MM.1S (cell line): Measurements from ENCODE around the gene DUSP3.

Experiments used
- DNase-seq: peaks from one replicate; pipeline ENCODE4 v3.0.0-alpha.2; 2015
- H2AFZ ChIP-seq: fragments of 300-600 bp; sonication (generic); 2 replicates; pipeline ENCODE4 v1.6.0; 2016; ENCODE audit warnings: antibody characterized with exemption, low read length
- H3F3A ChIP-seq: fragments of 300-600 bp; sonication (generic); 2 replicates; pipeline ENCODE4 v1.6.1; 2016; ENCODE audit warnings: mild to moderate bottlenecking, antibody characterized with exemption, low read length, moderate library complexity, mixed read lengths; ENCODE audit not compliant: insufficient read depth
- H3K27ac ChIP-seq: fragments of 300-600 bp; sonication (generic); 2 replicates; pipeline ENCODE4 v1.5.1; 2016; ENCODE audit warnings: mild to moderate bottlenecking, low read length
- H3K27me3 ChIP-seq: fragments of 300-600 bp; sonication (generic); replicated peaks from 2 replicates; pipeline ENCODE4 v1.6.0; 2016; ENCODE audit warnings: low read length; ENCODE audit not compliant: insufficient read depth
- H3K36me3 ChIP-seq: fragments of 300-600 bp; sonication (generic); replicated peaks from 2 replicates; pipeline ENCODE4 v1.6.1; 2016; ENCODE audit warnings: mild to moderate bottlenecking, low read length, mixed read lengths; ENCODE audit not compliant: insufficient read depth
- H3K4me1 ChIP-seq: fragments of 300-600 bp; sonication (generic); 2 replicates; pipeline ENCODE4 v1.6.1; 2016; ENCODE audit warnings: low read length, mixed read lengths
- H3K4me2 ChIP-seq: fragments of 300-600 bp; sonication (generic); 2 replicates; pipeline ENCODE4 v1.6.0; 2016; ENCODE audit warnings: low read depth, low read length
- H3K4me3 ChIP-seq: fragments of 300-600 bp; sonication (generic); 2 replicates; pipeline ENCODE4 v1.5.1; 2016; ENCODE audit warnings: low read length, mixed read lengths
- H3K79me2 ChIP-seq: fragments of 300-600 bp; sonication (generic); 2 replicates; pipeline ENCODE4 v1.6.1; 2016; ENCODE audit warnings: mixed run types, low read length, mixed read lengths
- H3K9ac ChIP-seq: fragments of 300-600 bp; sonication (generic); 2 replicates; pipeline ENCODE4 v1.6.1; 2016; ENCODE audit warnings: low read length, mixed read lengths
- H3K9me2 ChIP-seq: fragments of 300-600 bp; sonication (generic); replicated peaks from 2 replicates; pipeline ENCODE4 v1.6.1; 2016; ENCODE audit warnings: mild to moderate bottlenecking, low read length, mixed read lengths; ENCODE audit not compliant: insufficient read depth
- H3K9me3 ChIP-seq: fragments of 300-600 bp; sonication (generic); replicated peaks from 2 replicates; pipeline ENCODE4 v1.6.1; 2016; ENCODE audit warnings: mild to moderate bottlenecking, low read length, mixed read lengths; ENCODE audit not compliant: insufficient read depth
- H4K20me1 ChIP-seq: fragments of 300-600 bp; sonication (generic); 2 replicates; pipeline ENCODE4 v1.6.1; 2016; ENCODE audit warnings: mild to moderate bottlenecking, low read length, moderate library complexity, mixed read lengths; ENCODE audit not compliant: insufficient read depth
- EZH2 ChIP-seq: fragments of 300-600 bp; sonication (generic); optimal IDR thresholded peaks from 2 replicates; pipeline ENCODE3; 2017; ENCODE audit warnings: low read depth, mild to moderate bottlenecking, antibody characterized with exemption, low read length, mixed read lengths
- EZH2phosphoT487 ChIP-seq: fragments of 300-600 bp; sonication (generic); IDR thresholded peaks from 2 replicates; pipeline ENCODE4 v1.6.1; 2018; ENCODE audit warnings: antibody characterized with exemption, low read length
- TF ChIP-seq, protein P1 (sequence below): fragments of 300-600 bp; sonication (generic); IDR thresholded peaks from 2 replicates; pipeline ENCODE4 v1.5.1; 2016; ENCODE audit warnings: antibody characterized with exemption, low read length, mixed read lengths

Gene DUSP3

GRCh38 chr17:43770957-43771356, 7.8 kb downstream of the DUSP3 start:
- Histone ChIP-seq H4K20me1 (no peaks in the 10 kb centered on the region), H3K9me2 (no peaks in the 10 kb centered on the region), H3K9ac (no peak overlapping the region), H3F3A (no peaks in the 10 kb centered on the region), H3K27ac (no peak overlapping the region), H3K79me2 (no peaks in the 10 kb centered on the region), H3K4me3 (no peak overlapping the region), H2AFZ (no peak overlapping the region), H3K36me3 (no peaks in the 10 kb centered on the region), H3K4me2 (no peak overlapping the region), H3K9me3 (no peaks in the 10 kb centered on the region), H3K27me3 (peaks cover 4% of the 10 kb centered on the region; the same call in 1 of the 2 replicates), H3K4me1 (peaks cover 13% of the 10 kb centered on the region)
- TF ChIP-seq EZH2phosphoT487 (no peak), EZH2 (no peak)
- TF ChIP-seq, protein P1, sequence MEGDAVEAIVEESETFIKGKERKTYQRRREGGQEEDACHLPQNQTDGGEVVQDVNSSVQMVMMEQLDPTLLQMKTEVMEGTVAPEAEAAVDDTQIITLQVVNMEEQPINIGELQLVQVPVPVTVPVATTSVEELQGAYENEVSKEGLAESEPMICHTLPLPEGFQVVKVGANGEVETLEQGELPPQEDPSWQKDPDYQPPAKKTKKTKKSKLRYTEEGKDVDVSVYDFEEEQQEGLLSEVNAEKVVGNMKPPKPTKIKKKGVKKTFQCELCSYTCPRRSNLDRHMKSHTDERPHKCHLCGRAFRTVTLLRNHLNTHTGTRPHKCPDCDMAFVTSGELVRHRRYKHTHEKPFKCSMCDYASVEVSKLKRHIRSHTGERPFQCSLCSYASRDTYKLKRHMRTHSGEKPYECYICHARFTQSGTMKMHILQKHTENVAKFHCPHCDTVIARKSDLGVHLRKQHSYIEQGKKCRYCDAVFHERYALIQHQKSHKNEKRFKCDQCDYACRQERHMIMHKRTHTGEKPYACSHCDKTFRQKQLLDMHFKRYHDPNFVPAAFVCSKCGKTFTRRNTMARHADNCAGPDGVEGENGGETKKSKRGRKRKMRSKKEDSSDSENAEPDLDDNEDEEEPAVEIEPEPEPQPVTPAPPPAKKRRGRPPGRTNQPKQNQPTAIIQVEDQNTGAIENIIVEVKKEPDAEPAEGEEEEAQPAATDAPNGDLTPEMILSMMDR = no peak
- no peak for DNase-seq

- no peak overlapping the region for H2AFZ ChIP-seq
- peaks cover 9% of the 10 kb centered on the region; the same call in 1 of the 2 replicates for H3K27me3 ChIP-seq
- no peak for DNase-seq
- H3K36me3 ChIP-seq = no peaks in the 10 kb centered on the region
- H3K9ac ChIP-seq = no peak overlapping the region
- H3K9me2 ChIP-seq = no peaks in the 10 kb centered on the region
- H3K4me2 ChIP-seq = no peak overlapping the region
- no peaks in the 10 kb centered on the region for H4K20me1 ChIP-seq
- peaks cover 13% of the 10 kb centered on the region for H3K4me1 ChIP-seq
- no peak overlapping the region for H3K4me3 ChIP-seq
- H3K27ac ChIP-seq = no peak overlapping the region
- H3K9me3 ChIP-seq = no peaks in the 10 kb centered on the region
- TF ChIP-seq, protein P1 = no peak
- TF ChIP-seq EZH2phosphoT487 (no peak), EZH2 (no peak)
- H3F3A ChIP-seq = no peaks in the 10 kb centered on the region
- no peaks in the 10 kb centered on the region for H3K79me2 ChIP-seq
Observed at GRCh38 chr17:43769859-43770258, 8.9 kb downstream of the DUSP3 start.

- H3K4me2 ChIP-seq = no peak overlapping the region
- H3K9me3 ChIP-seq = no peaks in the 10 kb centered on the region
- H3K36me3 ChIP-seq = no peaks in the 10 kb centered on the region
Observed at GRCh38 chr17:43769426-43769825, 9.4 kb downstream of the DUSP3 start.

More at GRCh38 chr17:43769426-43769825, 9.4 kb downstream of the DUSP3 start:
- Histone ChIP-seq H3K4me1 (peaks cover 13% of the 10 kb centered on the region), H4K20me1 (no peaks in the 10 kb centered on the region), H3K9me2 (no peaks in the 10 kb centered on the region), H3K9ac (no peak overlapping the region), H3K27ac (no peak overlapping the region), H2AFZ (no peak overlapping the region), H3K79me2 (no peaks in the 10 kb centered on the region), H3K27me3 (peaks cover 12% of the 10 kb centered on the region; the same call in 1 of the 2 replicates), H3K4me3 (no peak overlapping the region), H3F3A (no peaks in the 10 kb centered on the region)
- no peak for DNase-seq
- TF ChIP-seq EZH2 (no peak), EZH2phosphoT487 (no peak)
- TF ChIP-seq, protein P1 = no peak
